ENCODE measurements around the gene ADAM12.

DNA sequence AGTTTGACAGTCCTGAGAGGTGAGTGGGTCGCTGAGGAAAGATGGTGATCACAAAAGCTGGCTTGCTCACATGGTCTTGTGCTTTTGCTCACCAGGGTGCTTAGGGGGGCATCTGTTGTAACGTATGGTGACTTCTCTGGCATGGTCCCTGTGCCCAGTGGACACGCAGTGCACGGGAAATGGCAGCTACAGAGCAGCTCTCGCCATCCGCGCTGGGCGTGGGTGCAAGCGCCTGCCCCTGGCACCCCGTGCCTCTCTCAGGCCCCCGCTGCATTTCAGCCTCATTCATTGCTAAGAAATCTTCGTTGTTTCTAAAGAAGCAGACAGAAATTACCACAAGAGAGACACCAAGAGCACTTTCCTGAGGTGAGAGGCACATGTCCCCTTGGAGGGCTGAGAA, 390.7 kb downstream of the ADAM12 start:
- TF ChIP-seq FOXA1 (IDR thresholded peaks at IDR 0.05) (no peak), SP1 (IDR thresholded peaks at IDR 0.05) (no peak)
